ENCODE data around the gene TMPRSS6. TPM values are rescaled to one million over a fixed set of nuclear protein-coding genes. Genes with fewer than 3 reads are reported as not detected.

The TMPRSS6 gene
- total and polyA plus RNA-seq, 9 donors = 0.04 to 2.4 (median 0.33) TPM; not detected in 6

GRCh38 chr22:37024339-37025157 is 85.0 kb downstream of the TMPRSS6 start:
- Histone ChIP-seq H3K4me1 (ENCODE audit: insufficient read depth) (peaks cover 14% of the 10 kb centered on the region), H3K27ac (no peak overlapping the region), H3K9me3 (no peaks in the 10 kb centered on the region), H3K36me3 (no peaks in the 10 kb centered on the region), H3K27me3 (no peaks in the 10 kb centered on the region), H3K4me3 (no peak overlapping the region)
- no peak for DNase-seq
- WGBS, 3 donors = 90 to 92% (median 90%) methylated on average over 71 of the region's 71 CpGs
- TF ChIP-seq EP300 (IDR thresholded peaks at IDR 0.05) (no peak), CTCF (IDR thresholded peaks at IDR 0.05) (no peak), POLR2A (IDR thresholded peaks at IDR 0.05) (no peak)
- intact Hi-C loops (cut with DNase I) = loop anchor here in 1 of 4 donors (5.0 kb wide), 1 partner anchor 173 kb away; no protein-coding TSS in a partner anchor

GRCh38 chr22:37023743-37024338 is 85.7 kb downstream of the TMPRSS6 start:
- Histone ChIP-seq H3K4me1 (ENCODE audit: insufficient read depth) (peaks cover 14% of the 10 kb centered on the region), H3K36me3 (no peaks in the 10 kb centered on the region), H3K27me3 (no peaks in the 10 kb centered on the region), H3K9me3 (no peaks in the 10 kb centered on the region), H3K4me3 (no peak overlapping the region), H3K27ac (no peak overlapping the region)
- no peak for TF ChIP-seq POLR2A (IDR thresholded peaks at IDR 0.05)
- no peak for TF ChIP-seq EP300 (IDR thresholded peaks at IDR 0.05)
- no peak for TF ChIP-seq CTCF (IDR thresholded peaks at IDR 0.05)
- DNase-seq = no peak
- intact Hi-C loops (cut with DNase I) = loop anchor here in 1 of 4 donors (5.0 kb wide), 1 partner anchor 173 kb away; no protein-coding TSS in a partner anchor
- 89 to 93% (median 92%) methylated on average over 34 of the region's 34 CpGs for WGBS, 3 donors

GRCh38 chr22:37022483-37023337 is 86.8 kb downstream of the TMPRSS6 start:
- no peak overlapping the region for H3K4me3 ChIP-seq
- intact Hi-C loops (cut with DNase I) = loop anchor here in 1 of 4 donors (5.0 kb wide), 1 partner anchor 175 kb away; no protein-coding TSS in a partner anchor
- no peak for DNase-seq
- WGBS, 3 donors = 75 to 89% (median 76%) methylated on average over 16 of the region's 16 CpGs
- H3K27ac ChIP-seq = no peak overlapping the region
- no peaks in the 10 kb centered on the region for H3K9me3 ChIP-seq
- no peaks in the 10 kb centered on the region for H3K27me3 ChIP-seq
- H3K4me1 ChIP-seq (ENCODE audit: insufficient read depth) = peaks cover 19% of the 10 kb centered on the region
- no peak for TF ChIP-seq CTCF (IDR thresholded peaks at IDR 0.05)
- TF ChIP-seq EP300 (IDR thresholded peaks at IDR 0.05) = no peak
- no peak for TF ChIP-seq POLR2A (IDR thresholded peaks at IDR 0.05)
- no peaks in the 10 kb centered on the region for H3K36me3 ChIP-seq
